NCI-H510A treated with DMSO at 0.1 percent for 48 hours (cell line): ENCODE data around the gene C2CD4C.
"Not testable (repeated sequence)": the region's sequence is repeated elsewhere in the genome, so short reads cannot be mapped to it uniquely, and the experiment has no call there.

Source experiments
- DNase-seq: peaks from one replicate; lab custom pipeline; 2025; lab: John Stamatoyannopoulos, UW

C2CD4C gene

GRCh38 chr19:366205-366783, 42.7 kb downstream of the C2CD4C start:
- DNase-seq = no peak

GRCh38 chr19:364496-365287, 44.3 kb downstream of the C2CD4C start:
- no peak for DNase-seq

GRCh38 chr19:362683-363082, 46.3 kb downstream of the C2CD4C start:
- no peak for DNase-seq

GRCh38 chr19:362154-362553, 46.8 kb downstream of the C2CD4C start:
- DNase-seq = no peak

- no peak for DNase-seq
Observed at GRCh38 chr19:359653-359925, 49.4 kb downstream of the C2CD4C start.

- not testable (repeated sequence) for DNase-seq
Observed at GRCh38 chr19:355536-355935, 53.4 kb downstream of the C2CD4C start.
